H9 (cell line): ENCODE results near the gene TXNDC5. TPM values are rescaled to one million over a fixed set of nuclear protein-coding genes. Genes with fewer than 3 reads are reported as not detected.

Experiments used
- DNase-seq: peaks from one replicate; pipeline ENCODE4 v3.0.0-alpha.2; 2017
- H2AFZ ChIP-seq: one replicate; pipeline ENCODE4 v1.6.1; 2013; ENCODE audit warnings: mild to moderate bottlenecking, low read length, control low read depth, moderate library complexity
- H2AK5ac ChIP-seq: 2 replicates; pipeline ENCODE4 v1.6.1; 2013; ENCODE audit warnings: low read length, control low read depth, mixed read lengths; ENCODE audit not compliant: insufficient read length
- H2BK120ac ChIP-seq: one replicate; pipeline ENCODE4 v1.6.1; 2013; ENCODE audit warnings: low read depth, mild to moderate bottlenecking, low read length, control low read depth, inconsistent platforms; ENCODE audit not compliant: poor library complexity, severe bottlenecking
- H2BK12ac ChIP-seq: 2 replicates; pipeline ENCODE4 v1.6.1; 2013; ENCODE audit warnings: low read length, control low read depth, mixed read lengths, low read depth; ENCODE audit not compliant: insufficient read length
- H2BK15ac ChIP-seq: 2 replicates; pipeline ENCODE4 v1.6.1; 2013; ENCODE audit warnings: low read depth, low read length, control low read depth
- H2BK20ac ChIP-seq: one replicate; pipeline ENCODE4 v1.6.1; 2013; ENCODE audit warnings: low read depth, mild to moderate bottlenecking, low read length, control low read depth, inconsistent platforms; ENCODE audit not compliant: poor library complexity, severe bottlenecking
- H2BK5ac ChIP-seq: 2 replicates; pipeline ENCODE4 v1.6.1; 2013; ENCODE audit warnings: low read length, control low read depth, mixed read lengths; ENCODE audit not compliant: insufficient read length
- H3K14ac ChIP-seq: 2 replicates; pipeline ENCODE4 v1.6.1; 2013; ENCODE audit warnings: low read length, control low read depth; ENCODE audit not compliant: insufficient read depth
- H3K18ac ChIP-seq: 2 replicates; pipeline ENCODE4 v1.6.1; 2013; ENCODE audit warnings: low read depth, mild to moderate bottlenecking, mixed read lengths, low read length, control low read depth; ENCODE audit not compliant: insufficient read length
- H3K23ac ChIP-seq: 2 replicates; pipeline ENCODE4 v1.6.1; 2013; ENCODE audit warnings: low read length, control low read depth, mixed read lengths, low read depth; ENCODE audit not compliant: insufficient read length
- H3K23me2 ChIP-seq: 2 replicates; pipeline ENCODE4 v1.6.1; 2013; ENCODE audit warnings: low read depth, mild to moderate bottlenecking, mixed read lengths, low read length, control low read depth; ENCODE audit not compliant: insufficient read length, poor library complexity, severe bottlenecking
- H3K27ac ChIP-seq: 2 replicates; pipeline ENCODE4 v1.5.1; 2013; ENCODE audit warnings: low read length, control low read depth, mixed read lengths, low read depth; ENCODE audit not compliant: insufficient read length
- H3K27me3 ChIP-seq: 2 replicates; pipeline ENCODE4 v1.6.1; 2013; ENCODE audit warnings: low read length, control low read depth, inconsistent platforms; ENCODE audit not compliant: insufficient read depth
- H3K4ac ChIP-seq: 2 replicates; pipeline ENCODE4 v1.6.1; 2013; ENCODE audit warnings: low read depth, mild to moderate bottlenecking, control low read depth, inconsistent platforms, low read length, moderate library complexity
- H3K4me1 ChIP-seq: 2 replicates; pipeline ENCODE4 v1.6.1; 2013; ENCODE audit warnings: low read length, control low read depth, inconsistent platforms; ENCODE audit not compliant: insufficient read depth
- H3K4me2 ChIP-seq: 2 replicates; pipeline ENCODE4 v1.6.1; 2013; ENCODE audit warnings: low read length, control low read depth, mixed read lengths; ENCODE audit not compliant: insufficient read length, insufficient read depth
- H3K56ac ChIP-seq: 2 replicates; pipeline ENCODE4 v1.6.1; 2013; ENCODE audit warnings: low read depth, mild to moderate bottlenecking, mixed read lengths, low read length, control low read depth; ENCODE audit not compliant: insufficient read length
- H3K79me1 ChIP-seq: 2 replicates; pipeline ENCODE4 v1.6.1; 2013; ENCODE audit warnings: low read depth, mild to moderate bottlenecking, moderate library complexity, low read length, control low read depth, inconsistent platforms; ENCODE audit not compliant: insufficient read depth, poor library complexity, severe bottlenecking
- H3K79me2 ChIP-seq: 2 replicates; pipeline ENCODE4 v1.6.1; 2013; ENCODE audit warnings: low read length, control low read depth, inconsistent platforms; ENCODE audit not compliant: insufficient read depth
- H3K9ac ChIP-seq: 2 replicates; pipeline ENCODE4 v1.6.1; 2013; ENCODE audit warnings: low read length, control low read depth, mixed read lengths; ENCODE audit not compliant: insufficient read length; ENCODE audit errors: extremely low read depth
- H3K9me3 ChIP-seq: one replicate; pipeline ENCODE4 v1.6.1; 2013; ENCODE audit warnings: low read depth, low read length, inconsistent platforms; ENCODE audit not compliant: control insufficient read depth
- H3T11ph ChIP-seq: one replicate; pipeline ENCODE4 v1.6.1; 2013; ENCODE audit warnings: mild to moderate bottlenecking, low read length, control low read depth, inconsistent platforms
- H4K20me1 ChIP-seq: one replicate; pipeline ENCODE4 v1.6.1; 2013; ENCODE audit not compliant: control insufficient read depth, insufficient read length, insufficient read depth
- H4K5ac ChIP-seq: 2 replicates; pipeline ENCODE4 v1.6.1; 2013; ENCODE audit warnings: low read depth, mild to moderate bottlenecking, mixed read lengths, low read length, control low read depth; ENCODE audit not compliant: insufficient read length
- H4K8ac ChIP-seq: replicated peaks from 2 replicates; pipeline ENCODE4 v1.6.1; 2013; ENCODE audit warnings: low read length, control low read depth, mixed read lengths, low read depth; ENCODE audit not compliant: insufficient read length
- H4K91ac ChIP-seq: 2 replicates; pipeline ENCODE4 v1.6.1; 2013; ENCODE audit warnings: low read depth, mild to moderate bottlenecking, moderate library complexity, mixed read lengths, low read length, control low read depth; ENCODE audit not compliant: insufficient read length
- H3K27ac Mint-ChIP-seq, 3 experiments: 2 replicates in 2 of 3; 3 replicates in 1 of 3; pipeline ENCODE4 v1.8.0; 2020 to 2021; ENCODE audit warnings: mixed read lengths in 3 of 3, mild to moderate bottlenecking in 1 of 3, moderate library complexity in 1 of 3
- H3K27me3 Mint-ChIP-seq: 2 replicates; pipeline ENCODE4 v1.8.0; 2021; ENCODE audit warnings: low read depth, mild to moderate bottlenecking, moderate library complexity, mixed read lengths
- H3K36me3 Mint-ChIP-seq, 3 experiments: 2 replicates in 2 of 3; 3 replicates in 1 of 3; pipeline ENCODE4 v1.8.0; 2020 to 2021; ENCODE audit warnings: low read depth in 3 of 3, mixed read lengths in 3 of 3; ENCODE audit not compliant: insufficient read depth in 1 of 3
- H3K4me1 Mint-ChIP-seq, 2 experiments: 2 replicates each; pipeline ENCODE4 v1.8.0; 2020; ENCODE audit warnings: mixed read lengths in 2 of 2
- H3K4me3 Mint-ChIP-seq, 2 experiments: 2 replicates in 1 of 2; 3 replicates in 1 of 2; pipeline ENCODE4 v1.8.0; 2020 to 2021; ENCODE audit warnings: mild to moderate bottlenecking in 2 of 2, mixed read lengths in 2 of 2, moderate library complexity in 1 of 2
- H3K9me3 Mint-ChIP-seq, 2 experiments: 2 replicates in 1 of 2; 3 replicates in 1 of 2; pipeline ENCODE4 v1.8.0; 2020; ENCODE audit warnings: mild to moderate bottlenecking in 2 of 2, mixed read lengths in 2 of 2, moderate library complexity in 1 of 2
- WGBS: extraction: QIAGEN DNeasy Blood & Tissue Kit; methylation state at CpG from one replicate; pipeline ENCODE4 v1.1.7; 2013; ENCODE audit warnings: missing lambda C conversion rate, low lambda C conversion rate, mixed read lengths; ENCODE audit not compliant: insufficient read length; ENCODE audit errors: extremely low coverage; 5-methylcytosine and 5-hydroxymethylcytosine counted together
- total RNA-seq: library from RNA; stranded (reverse); gene quantifications from 2 replicates; pipeline ENCODE4 v1.2.1, GENCODE V29; 2021
- TF ChIP-seq, protein P1 (sequence below): fragments of 200-600 bp; sonication (generic); conservative IDR thresholded peaks from 3 replicates; pipeline ENCODE4 v1.8.0; 2021; ENCODE audit warnings: antibody characterized with exemption, mild to moderate bottlenecking

Gene TXNDC5
- total RNA-seq, 1 experiment from 2014 or later, result 130 TPM

DNA sequence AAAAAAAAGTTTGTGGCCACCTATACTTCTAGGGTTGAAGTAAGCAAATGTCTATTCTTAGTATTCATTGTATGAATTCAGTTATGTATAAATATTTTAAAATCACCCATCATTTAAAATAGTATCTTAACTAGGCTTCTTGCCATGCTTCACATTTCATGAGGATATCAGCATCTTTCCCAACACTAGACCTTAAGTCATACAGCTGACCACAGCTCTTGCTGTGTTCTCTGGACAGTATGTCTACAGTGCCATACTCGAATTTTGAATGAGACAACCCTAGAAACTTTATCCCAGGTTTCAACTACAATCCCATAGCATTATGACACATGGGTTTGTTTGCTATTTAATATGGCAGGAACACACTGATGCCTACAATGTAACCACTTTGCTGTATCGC is 5.2 kb downstream of the TXNDC5 start:
- no CpG with 5 or more reads among the region's 2 CpGs for whole genome bisulfite sequencing
- H3K79me2 ChIP-seq, result peaks cover 28% of the 10 kb centered on the region; the same call in 1 of the 2 replicates

More for the DNA sequence above, 5.2 kb downstream of the TXNDC5 start:
- H4K20me1 ChIP-seq, result no peaks in the 10 kb centered on the region
- H3K23ac ChIP-seq, result no peak overlapping the region
- no peaks in the 10 kb centered on the region for H3K27me3 ChIP-seq
- Mint-ChIP-seq H3K9me3 (no peaks in the 10 kb centered on the region), H3K36me3 (peaks cover 27 to 51% (median 49%) of the 10 kb centered on the region in 3 experiments; a peak in 6 of 7 replicates), H3K4me1 (peaks cover 9 to 11% of the 10 kb centered on the region in 2 experiments), H3K4me3 (no peak overlapping the region), H3K27ac (no peak overlapping the region; a peak in 1 of 7 replicates), H3K27me3 (no peaks in the 10 kb centered on the region)
- H2BK15ac ChIP-seq, result no peak overlapping the region
- no peak overlapping the region for H4K5ac ChIP-seq
- H2BK5ac ChIP-seq, result no peak overlapping the region
- no peak overlapping the region for H4K8ac ChIP-seq
- H3K27ac ChIP-seq, result no peak overlapping the region
- H2AFZ ChIP-seq, result no peak overlapping the region
- H3K14ac ChIP-seq, result no peak overlapping the region
- H3K4me2 ChIP-seq, result no peak overlapping the region
- no peak overlapping the region for H2BK20ac ChIP-seq
- H3K23me2 ChIP-seq, result peaks cover 6% of the 10 kb centered on the region
- no peak overlapping the region for H3T11ph ChIP-seq
- no peaks in the 10 kb centered on the region for H3K79me1 ChIP-seq
- no peak overlapping the region for H3K18ac ChIP-seq
- no peak overlapping the region for H4K91ac ChIP-seq
- no peak overlapping the region for H3K9ac ChIP-seq
- no peak overlapping the region for H3K56ac ChIP-seq
- H3K4me1 ChIP-seq, result no peaks in the 10 kb centered on the region
- H2AK5ac ChIP-seq, result no peak overlapping the region
- H2BK120ac ChIP-seq, result no peak overlapping the region
- TF ChIP-seq, protein P1, sequence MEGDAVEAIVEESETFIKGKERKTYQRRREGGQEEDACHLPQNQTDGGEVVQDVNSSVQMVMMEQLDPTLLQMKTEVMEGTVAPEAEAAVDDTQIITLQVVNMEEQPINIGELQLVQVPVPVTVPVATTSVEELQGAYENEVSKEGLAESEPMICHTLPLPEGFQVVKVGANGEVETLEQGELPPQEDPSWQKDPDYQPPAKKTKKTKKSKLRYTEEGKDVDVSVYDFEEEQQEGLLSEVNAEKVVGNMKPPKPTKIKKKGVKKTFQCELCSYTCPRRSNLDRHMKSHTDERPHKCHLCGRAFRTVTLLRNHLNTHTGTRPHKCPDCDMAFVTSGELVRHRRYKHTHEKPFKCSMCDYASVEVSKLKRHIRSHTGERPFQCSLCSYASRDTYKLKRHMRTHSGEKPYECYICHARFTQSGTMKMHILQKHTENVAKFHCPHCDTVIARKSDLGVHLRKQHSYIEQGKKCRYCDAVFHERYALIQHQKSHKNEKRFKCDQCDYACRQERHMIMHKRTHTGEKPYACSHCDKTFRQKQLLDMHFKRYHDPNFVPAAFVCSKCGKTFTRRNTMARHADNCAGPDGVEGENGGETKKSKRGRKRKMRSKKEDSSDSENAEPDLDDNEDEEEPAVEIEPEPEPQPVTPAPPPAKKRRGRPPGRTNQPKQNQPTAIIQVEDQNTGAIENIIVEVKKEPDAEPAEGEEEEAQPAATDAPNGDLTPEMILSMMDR, result no peak
- no peaks in the 10 kb centered on the region for H3K9me3 ChIP-seq
- DNase-seq, result no peak
- H2BK12ac ChIP-seq, result no peak overlapping the region
- H3K4ac ChIP-seq, result no peak overlapping the region
